Parathyroid adenoma (tissue), 2 donors: Measurements from ENCODE around the gene KCND3.

Experiments used
- H2AFZ ChIP-seq: fragments of 300-600 bp; sonication (generic); one replicate; pipeline ENCODE4 v1.7.0; 2017; ENCODE audit warnings: antibody characterized with exemption, mild to moderate bottlenecking
- H3K27ac ChIP-seq: fragments of 300-600 bp; sonication (generic); one replicate; pipeline ENCODE4 v1.7.0; 2017
- H3K27me3 ChIP-seq: fragments of 300-600 bp; sonication (generic); one replicate; pipeline ENCODE4 v1.7.0; 2017; ENCODE audit warnings: low read length; ENCODE audit not compliant: control insufficient read depth, insufficient read depth
- H3K36me3 ChIP-seq: fragments of 300-600 bp; sonication (generic); one replicate; pipeline ENCODE4 v1.7.0; 2017; ENCODE audit warnings: low read length; ENCODE audit not compliant: control insufficient read depth, insufficient read depth
- H3K4me1 ChIP-seq: fragments of 300-600 bp; sonication (generic); one replicate; pipeline ENCODE4 v1.7.0; 2017; ENCODE audit warnings: control low read depth
- H3K4me2 ChIP-seq: fragments of 300-600 bp; sonication (generic); one replicate; pipeline ENCODE4 v1.7.0; 2017; ENCODE audit warnings: low read length
- H3K4me3 ChIP-seq: fragments of 300-600 bp; sonication (generic); one replicate; pipeline ENCODE4 v1.7.0; 2017; ENCODE audit warnings: low read depth, low read length
- H3K79me2 ChIP-seq: fragments of 300-600 bp; sonication (generic); one replicate; pipeline ENCODE4 v1.7.0; 2017; ENCODE audit warnings: control low read depth
- H3K9ac ChIP-seq: fragments of 300-600 bp; sonication (generic); one replicate; pipeline ENCODE4 v1.7.0; 2017; ENCODE audit warnings: mild to moderate bottlenecking
- H3K9me3 ChIP-seq: fragments of 300-600 bp; sonication (generic); one replicate; pipeline ENCODE4 v1.7.0; 2017; ENCODE audit warnings: low read length; ENCODE audit not compliant: control insufficient read depth
- CTCF ChIP-seq: fragments of 300-600 bp; sonication (generic); IDR thresholded peaks from one replicate; pipeline ENCODE4 v1.7.0; 2017; ENCODE audit warnings: antibody characterized with exemption, mild to moderate bottlenecking
- donor health status: primary hyperparathyroidism.

The KCND3 gene

DNA sequence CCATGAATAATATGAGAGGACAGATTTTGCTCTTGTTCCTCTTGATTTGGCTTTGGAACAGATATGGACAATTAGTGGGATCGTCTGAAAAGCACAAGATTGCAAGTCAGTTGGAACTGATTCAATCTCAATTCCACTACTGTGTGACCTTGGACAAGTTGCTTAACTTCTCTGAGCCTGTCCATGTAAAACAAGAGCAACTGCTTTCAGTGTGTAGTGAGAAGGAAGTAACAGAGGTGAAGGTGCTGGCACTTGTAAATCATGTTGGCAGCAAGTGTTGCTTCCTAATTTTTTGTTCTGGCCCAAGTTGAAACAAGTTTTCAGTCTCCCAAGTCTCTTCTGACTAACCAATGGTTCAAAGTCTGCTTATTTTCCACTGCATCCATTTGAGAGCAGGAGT, 265.6 kb downstream of the KCND3 start:
- H3K9me3 ChIP-seq = no peaks in the 10 kb centered on the region
- no peak overlapping the region for H2AFZ ChIP-seq
- H3K4me2 ChIP-seq = no peak overlapping the region
- no peaks in the 10 kb centered on the region for H3K79me2 ChIP-seq
- no peak for TF ChIP-seq CTCF
- H3K9ac ChIP-seq = no peak overlapping the region
- H3K27ac ChIP-seq = no peak overlapping the region
- no peaks in the 10 kb centered on the region for H3K36me3 ChIP-seq
- H3K4me1 ChIP-seq = no peaks in the 10 kb centered on the region
- H3K4me3 ChIP-seq = no peak overlapping the region
- no peaks in the 10 kb centered on the region for H3K27me3 ChIP-seq

GRCh38 chr1:111723091-111723806, 266.2 kb downstream of the KCND3 start:
- H3K27me3 ChIP-seq = no peaks in the 10 kb centered on the region
- H3K4me1 ChIP-seq = no peaks in the 10 kb centered on the region
- H3K36me3 ChIP-seq = no peaks in the 10 kb centered on the region
- H3K4me2 ChIP-seq = no peak overlapping the region
- no peaks in the 10 kb centered on the region for H3K79me2 ChIP-seq
- H3K4me3 ChIP-seq = no peak overlapping the region
- TF ChIP-seq CTCF = no peak
- no peak overlapping the region for H3K27ac ChIP-seq
- H3K9me3 ChIP-seq = no peaks in the 10 kb centered on the region
- no peak overlapping the region for H3K9ac ChIP-seq
- no peak overlapping the region for H2AFZ ChIP-seq

DNA sequence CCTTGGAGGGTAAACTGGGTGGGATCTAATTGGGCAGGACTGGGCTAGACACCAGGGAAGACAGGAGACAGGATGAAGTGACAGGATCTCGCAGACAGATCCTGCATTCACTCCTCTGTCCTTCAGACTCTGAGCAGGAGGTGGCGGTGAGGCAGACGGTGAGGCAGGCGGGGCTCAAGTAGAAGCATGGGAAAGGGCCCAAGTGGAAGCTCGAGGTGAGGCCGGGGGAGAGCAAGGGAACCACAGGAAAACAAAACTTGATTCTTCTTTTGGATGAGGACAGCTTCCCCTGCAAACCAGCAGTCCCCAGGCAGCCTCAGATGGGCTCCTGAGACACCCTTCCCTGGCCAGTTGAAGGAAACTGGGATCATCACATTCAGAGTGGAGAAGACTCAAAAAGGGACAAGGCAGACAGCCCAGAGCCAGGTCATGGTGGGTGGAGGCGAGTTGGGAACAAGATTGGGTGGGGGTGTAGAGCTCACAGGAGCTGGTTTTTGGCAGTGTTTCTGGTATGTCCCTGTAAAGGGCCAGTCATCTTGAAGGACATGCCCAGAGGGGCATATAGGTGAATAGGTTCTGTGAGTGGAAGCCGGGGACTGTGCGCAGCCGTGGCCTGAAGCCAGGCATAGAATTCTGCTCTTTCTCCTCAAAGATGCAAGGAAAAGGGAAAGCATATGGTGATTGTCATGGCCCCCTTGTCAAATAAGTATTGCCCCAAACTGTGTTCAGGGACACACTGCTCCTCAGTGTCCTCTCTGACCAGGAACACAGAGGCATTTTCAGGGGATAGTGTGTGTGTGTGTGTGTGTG, 268.3 kb downstream of the KCND3 start:
- Histone ChIP-seq H2AFZ (no peak overlapping the region), H3K4me1 (no peaks in the 10 kb centered on the region), H3K4me3 (no peak overlapping the region), H3K9ac (no peak overlapping the region), H3K4me2 (no peak overlapping the region), H3K79me2 (no peaks in the 10 kb centered on the region), H3K27ac (no peak overlapping the region), H3K36me3 (no peaks in the 10 kb centered on the region), H3K27me3 (no peaks in the 10 kb centered on the region), H3K9me3 (no peaks in the 10 kb centered on the region)
- no peak for TF ChIP-seq CTCF
